Body of pancreas (tissue), 4 donors: Measurements from ENCODE around the gene SPATA31E1.

Experiments
- POLR2A ChIP-seq, 3 donors: fragments of 450-650 bp; IDR thresholded peaks; one replicate each; pipeline ENCODE4 v1.6.1; 2016; ENCODE audit warnings: antibody characterized with exemption in 3 of 3, mild to moderate bottlenecking in 2 of 3
- TF ChIP-seq, protein P1 (sequence below), 7 experiments: fragments of 450-650 bp in 4 of 7; fragments of 200-600 bp in 3 of 7; sonication (generic) in 3 of 7; IDR thresholded peaks; one replicate each; pipeline ENCODE4 v1.5.1; 2016 to 2019; ENCODE audit warnings: antibody characterized with exemption in 7 of 7

DNA sequence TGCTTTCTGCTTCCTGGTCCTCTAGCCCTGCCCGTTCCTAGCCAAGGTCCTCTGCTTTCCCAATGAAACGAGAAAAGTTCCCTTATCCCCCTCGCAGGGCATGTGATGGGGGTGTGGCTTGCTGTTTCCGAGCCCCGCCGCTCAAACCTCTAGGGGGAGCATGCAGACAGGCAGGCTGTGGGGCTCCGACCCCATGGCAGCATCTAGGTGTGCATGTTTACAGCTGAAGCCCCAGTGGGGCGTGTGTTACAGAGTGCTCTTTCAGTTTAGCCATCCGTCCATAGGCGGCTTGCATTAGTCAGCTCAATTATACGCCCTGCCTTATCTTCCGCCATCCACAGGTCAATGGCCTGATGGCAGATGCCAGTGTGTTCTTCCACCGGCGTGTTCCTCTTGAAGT is 48.3 kb upstream of the SPATA31E1 start:
- TF ChIP-seq, protein P1, sequence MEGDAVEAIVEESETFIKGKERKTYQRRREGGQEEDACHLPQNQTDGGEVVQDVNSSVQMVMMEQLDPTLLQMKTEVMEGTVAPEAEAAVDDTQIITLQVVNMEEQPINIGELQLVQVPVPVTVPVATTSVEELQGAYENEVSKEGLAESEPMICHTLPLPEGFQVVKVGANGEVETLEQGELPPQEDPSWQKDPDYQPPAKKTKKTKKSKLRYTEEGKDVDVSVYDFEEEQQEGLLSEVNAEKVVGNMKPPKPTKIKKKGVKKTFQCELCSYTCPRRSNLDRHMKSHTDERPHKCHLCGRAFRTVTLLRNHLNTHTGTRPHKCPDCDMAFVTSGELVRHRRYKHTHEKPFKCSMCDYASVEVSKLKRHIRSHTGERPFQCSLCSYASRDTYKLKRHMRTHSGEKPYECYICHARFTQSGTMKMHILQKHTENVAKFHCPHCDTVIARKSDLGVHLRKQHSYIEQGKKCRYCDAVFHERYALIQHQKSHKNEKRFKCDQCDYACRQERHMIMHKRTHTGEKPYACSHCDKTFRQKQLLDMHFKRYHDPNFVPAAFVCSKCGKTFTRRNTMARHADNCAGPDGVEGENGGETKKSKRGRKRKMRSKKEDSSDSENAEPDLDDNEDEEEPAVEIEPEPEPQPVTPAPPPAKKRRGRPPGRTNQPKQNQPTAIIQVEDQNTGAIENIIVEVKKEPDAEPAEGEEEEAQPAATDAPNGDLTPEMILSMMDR (IDR thresholded peaks at IDR 0.05), result peak in 2 of 7 experiments; percentile 6
- no peak for TF ChIP-seq POLR2A (IDR thresholded peaks at IDR 0.05)
